SKM-1 (cell line): Measurements from ENCODE around the gene ISY1.
"Not testable (repeated sequence)": the region's sequence is repeated elsewhere in the genome, so short reads cannot be mapped to it uniquely, and the experiment has no call there.

ENCODE experiments used
- DNase-seq: peaks from one replicate; lab custom pipeline; 2025; ENCODE audit not compliant: unreplicated experiment; lab: John Stamatoyannopoulos, UW

ISY1 gene

GRCh38 chr3:129166579-129167332 is 5.9 kb upstream of the ISY1 start:
- no peak for DNase-seq

- DNase-seq, result not testable (repeated sequence)
Measured at GRCh38 chr3:129165594-129165993, 4.7 kb upstream of the ISY1 start.

GRCh38 chr3:129164500-129164899 is 3.6 kb upstream of the ISY1 start:
- no peak for DNase-seq

GRCh38 chr3:129162729-129163579 is 2.1 kb upstream of the ISY1 start:
- no peak for DNase-seq

- DNase-seq, result no peak
Measured at GRCh38 chr3:129161860-129162271, 1.0 kb upstream of the ISY1 start.

- DNase-seq, result no peak
Measured at GRCh38 chr3:129144786-129145185, 16.1 kb downstream of the ISY1 start.

GRCh38 chr3:129141011-129141410 is 19.9 kb downstream of the ISY1 start:
- DNase-seq, result not testable (repeated sequence)

- no peak for DNase-seq
Measured at GRCh38 chr3:129139911-129140310, 21.0 kb downstream of the ISY1 start.

GRCh38 chr3:129136275-129136674 is 24.6 kb downstream of the ISY1 start:
- DNase-seq, result not testable (repeated sequence)

GRCh38 chr3:129132097-129132866 is 28.6 kb downstream of the ISY1 start:
- no peak for DNase-seq

GRCh38 chr3:129131465-129132088 is 29.3 kb downstream of the ISY1 start:
- no peak for DNase-seq

- DNase-seq, result no peak
Measured at GRCh38 chr3:129130291-129130813, 30.5 kb downstream of the ISY1 start.

- no peak for DNase-seq
Measured at GRCh38 chr3:129128357-129129155, 32.3 kb downstream of the ISY1 start.

GRCh38 chr3:129126726-129127280 is 34.1 kb downstream of the ISY1 start:
- DNase-seq, result no peak

GRCh38 chr3:129123314-129124060 is 37.4 kb downstream of the ISY1 start:
- peak; percentile 23 for DNase-seq

GRCh38 chr3:129122412-129123011 is 38.4 kb downstream of the ISY1 start:
- DNase-seq, result no peak

- DNase-seq, result peak; percentile 35
Measured at GRCh38 chr3:129121792-129122411, 39.0 kb downstream of the ISY1 start, which contains the start of gene RAB43. RAB43 (minus strand) TSS chr3:129121804; CDS start chr3:129121489, 315 bp downstream.
